ENCODE data around the gene MGAT4C.

DNA sequence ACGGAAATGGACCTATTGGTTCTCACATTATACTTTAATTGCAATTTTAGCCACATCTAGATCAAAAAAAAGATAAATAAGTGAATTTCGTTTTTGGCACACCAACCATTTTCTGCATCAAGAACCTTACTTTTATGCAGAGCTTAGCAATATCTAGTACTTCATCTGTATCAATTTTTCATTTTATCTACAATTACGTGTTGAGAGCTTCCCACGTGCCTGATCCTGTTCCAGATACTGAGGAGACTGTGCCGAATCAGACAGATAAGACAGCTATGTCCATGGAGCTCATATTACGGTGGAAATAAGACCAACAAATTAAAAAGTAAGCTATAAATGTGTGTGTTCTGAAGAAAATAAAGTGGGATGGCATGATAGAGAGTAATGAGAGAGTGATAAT, 101.6 kb downstream of the MGAT4C start:
- TF ChIP-seq, protein P1, sequence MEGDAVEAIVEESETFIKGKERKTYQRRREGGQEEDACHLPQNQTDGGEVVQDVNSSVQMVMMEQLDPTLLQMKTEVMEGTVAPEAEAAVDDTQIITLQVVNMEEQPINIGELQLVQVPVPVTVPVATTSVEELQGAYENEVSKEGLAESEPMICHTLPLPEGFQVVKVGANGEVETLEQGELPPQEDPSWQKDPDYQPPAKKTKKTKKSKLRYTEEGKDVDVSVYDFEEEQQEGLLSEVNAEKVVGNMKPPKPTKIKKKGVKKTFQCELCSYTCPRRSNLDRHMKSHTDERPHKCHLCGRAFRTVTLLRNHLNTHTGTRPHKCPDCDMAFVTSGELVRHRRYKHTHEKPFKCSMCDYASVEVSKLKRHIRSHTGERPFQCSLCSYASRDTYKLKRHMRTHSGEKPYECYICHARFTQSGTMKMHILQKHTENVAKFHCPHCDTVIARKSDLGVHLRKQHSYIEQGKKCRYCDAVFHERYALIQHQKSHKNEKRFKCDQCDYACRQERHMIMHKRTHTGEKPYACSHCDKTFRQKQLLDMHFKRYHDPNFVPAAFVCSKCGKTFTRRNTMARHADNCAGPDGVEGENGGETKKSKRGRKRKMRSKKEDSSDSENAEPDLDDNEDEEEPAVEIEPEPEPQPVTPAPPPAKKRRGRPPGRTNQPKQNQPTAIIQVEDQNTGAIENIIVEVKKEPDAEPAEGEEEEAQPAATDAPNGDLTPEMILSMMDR (conservative IDR thresholded peaks at IDR 0.05): no peak
- no peak for TF ChIP-seq ZFX (IDR thresholded peaks at IDR 0.05)
